GM23338 (cell line): Measurements from ENCODE around the gene ESR1. TPM values are rescaled to one million over a fixed set of nuclear protein-coding genes. Genes with fewer than 3 reads are reported as not detected.

Experiments used
- ATAC-seq: fragments of 200-7000 bp; cut with Tn5 transposase; 3 replicates; pipeline ENCODE4 v1.9.1; 2020
- DNase-seq: peaks from one replicate; pipeline ENCODE4 v3.0.0-alpha.2; 2015; ENCODE audit warnings: low spot score
- H2AFZ ChIP-seq: fragments of 200-600 bp; sonication (generic); 2 replicates; pipeline ENCODE4 v1.8.0; 2016; ENCODE audit warnings: antibody characterized with exemption, mild to moderate bottlenecking, moderate library complexity
- H3F3A ChIP-seq: fragments of 200-600 bp; sonication (generic); replicated peaks from 2 replicates; pipeline ENCODE4 v1.8.0; 2017; ENCODE audit warnings: antibody characterized with exemption, mixed run types, low read depth
- H3K27ac ChIP-seq: fragments of 200-600 bp; sonication (generic); 2 replicates; pipeline ENCODE4 v1.6.1; 2016; ENCODE audit warnings: low read depth
- H3K27me3 ChIP-seq: fragments of 200-600 bp; sonication (generic); 2 replicates; pipeline ENCODE4 v1.8.0; 2016; ENCODE audit warnings: mild to moderate bottlenecking, mixed run types, moderate library complexity; ENCODE audit not compliant: insufficient read depth
- H3K36me3 ChIP-seq: fragments of 200-600 bp; sonication (generic); 2 replicates; pipeline ENCODE4 v1.8.0; 2016; ENCODE audit warnings: mild to moderate bottlenecking; ENCODE audit not compliant: insufficient read depth
- H3K4me1 ChIP-seq: fragments of 200-600 bp; sonication (generic); 2 replicates; pipeline ENCODE4 v1.8.0; 2016; ENCODE audit warnings: mild to moderate bottlenecking, moderate library complexity; ENCODE audit not compliant: insufficient read depth
- H3K4me2 ChIP-seq: fragments of 200-600 bp; sonication (generic); 2 replicates; pipeline ENCODE4 v1.7.1; 2017; ENCODE audit warnings: mixed run types
- H3K4me3 ChIP-seq: fragments of 200-600 bp; sonication (generic); 2 replicates; pipeline ENCODE4 v1.6.1; 2016; ENCODE audit warnings: mixed run types
- H3K79me2 ChIP-seq: fragments of 200-600 bp; sonication (generic); replicated peaks from 2 replicates; pipeline ENCODE4 v1.8.0; 2017; ENCODE audit warnings: mild to moderate bottlenecking; ENCODE audit not compliant: insufficient read depth
- H3K9me2 ChIP-seq: fragments of 200-600 bp; sonication (generic); 2 replicates; pipeline ENCODE4 v1.8.0; 2017; ENCODE audit not compliant: insufficient read depth
- H4K20me1 ChIP-seq: fragments of 200-600 bp; sonication (generic); replicated peaks from 2 replicates; pipeline ENCODE4 v1.8.0; 2017; ENCODE audit warnings: mild to moderate bottlenecking; ENCODE audit not compliant: insufficient read depth
- H3K27ac Mint-ChIP-seq: 2 replicates; pipeline ENCODE4 v1.8.0; 2020; ENCODE audit warnings: inconsistent platforms, mild to moderate bottlenecking, moderate library complexity, mixed read lengths
- H3K27me3 Mint-ChIP-seq: 3 replicates; pipeline ENCODE4 v1.8.0; 2022; ENCODE audit warnings: low read depth, mild to moderate bottlenecking, moderate library complexity, mixed read lengths, inconsistent platforms; ENCODE audit not compliant: insufficient read depth, poor library complexity
- H3K36me3 Mint-ChIP-seq: 3 replicates; pipeline ENCODE4 v1.8.0; 2021; ENCODE audit warnings: low read depth, mild to moderate bottlenecking, inconsistent platforms, moderate library complexity, mixed read lengths
- H3K4me1 Mint-ChIP-seq: 3 replicates; pipeline ENCODE4 v1.8.0; 2020; ENCODE audit warnings: mild to moderate bottlenecking, inconsistent platforms, mixed read lengths
- H3K4me3 Mint-ChIP-seq: 3 replicates; pipeline ENCODE4 v1.8.0; 2021; ENCODE audit warnings: moderate library complexity, mild to moderate bottlenecking, inconsistent platforms, mixed read lengths
- H3K9me3 Mint-ChIP-seq: 3 replicates; pipeline ENCODE4 v1.8.0; 2020; ENCODE audit warnings: moderate library complexity, mild to moderate bottlenecking, inconsistent platforms, mixed read lengths
- CREB1 ChIP-seq: fragments of 250-450 bp; sonication (Bioruptor Pico); IDR thresholded peaks from 2 replicates; pipeline ENCODE4 v1.5.0; 2020; ENCODE audit warnings: low read depth, mild to moderate bottlenecking, moderate library complexity
- ETS1 ChIP-seq: IDR thresholded peaks from 2 replicates; pipeline ENCODE4 v1.6.1; 2016; ENCODE audit warnings: antibody characterized with exemption
- EZH2 ChIP-seq: fragments of 200-600 bp; sonication (generic); IDR thresholded peaks from one replicate; pipeline ENCODE4 v1.8.0; 2017; ENCODE audit warnings: antibody characterized with exemption, mild to moderate bottlenecking, low read depth; ENCODE audit not compliant: unreplicated experiment
- EZH2phosphoT487 ChIP-seq: fragments of 200-600 bp; sonication (generic); IDR thresholded peaks from one replicate; pipeline ENCODE4 v1.8.1; 2018; ENCODE audit warnings: antibody characterized with exemption; ENCODE audit not compliant: unreplicated experiment
- JUNB ChIP-seq: IDR thresholded peaks from one replicate; pipeline ENCODE4 v1.6.1; 2016; ENCODE audit warnings: antibody characterized with exemption; ENCODE audit not compliant: unreplicated experiment
- NANOG ChIP-seq: IDR thresholded peaks from 2 replicates; pipeline ENCODE4 v1.6.1; 2016; ENCODE audit warnings: antibody characterized with exemption, borderline replicate concordance
- POLR2AphosphoS5 ChIP-seq: IDR thresholded peaks from 2 replicates; pipeline ENCODE4 v1.6.1; 2016; ENCODE audit warnings: antibody characterized with exemption, low read depth
- STAT1 ChIP-seq: IDR thresholded peaks from one replicate; pipeline ENCODE4 v1.6.1; 2016; ENCODE audit warnings: antibody characterized with exemption; ENCODE audit not compliant: unreplicated experiment
- ZNF331 ChIP-seq: fragments of 250-450 bp; sonication (Bioruptor Pico); IDR thresholded peaks from 2 replicates; pipeline ENCODE4 v1.5.0; 2020; ENCODE audit warnings: low read depth, mild to moderate bottlenecking, moderate library complexity
- ZNF462 ChIP-seq: fragments of 250-450 bp; sonication (Bioruptor Pico); IDR thresholded peaks from 2 replicates; pipeline ENCODE4 v1.5.0; 2020; ENCODE audit warnings: mild to moderate bottlenecking, moderate library complexity
- polyA plus RNA-seq: library from polyadenylated mRNA; unstranded; fragments of >200 nt; fragmentation: Nextera tagmentation; extraction: Ambion mirVana; gene quantifications from 2 replicates; pipeline ENCODE4 v1.2.1, GENCODE V29; 2016
- total RNA-seq: library from RNA; depleted of rRNA; stranded (reverse); fragments of >200 nt; shearing (Covaris generic); gene quantifications from 2 replicates; pipeline ENCODE4 v1.2.3, GENCODE V29; 2014
- TF ChIP-seq, protein P1 (sequence below): IDR thresholded peaks from one replicate; pipeline ENCODE4 v1.6.1; 2018; ENCODE audit warnings: antibody characterized with exemption; ENCODE audit not compliant: unreplicated experiment

Gene ESR1
- total and polyA plus RNA-seq, 2 experiments from 2014 or later: 0.94 TPM; not detected in 1

DNA sequence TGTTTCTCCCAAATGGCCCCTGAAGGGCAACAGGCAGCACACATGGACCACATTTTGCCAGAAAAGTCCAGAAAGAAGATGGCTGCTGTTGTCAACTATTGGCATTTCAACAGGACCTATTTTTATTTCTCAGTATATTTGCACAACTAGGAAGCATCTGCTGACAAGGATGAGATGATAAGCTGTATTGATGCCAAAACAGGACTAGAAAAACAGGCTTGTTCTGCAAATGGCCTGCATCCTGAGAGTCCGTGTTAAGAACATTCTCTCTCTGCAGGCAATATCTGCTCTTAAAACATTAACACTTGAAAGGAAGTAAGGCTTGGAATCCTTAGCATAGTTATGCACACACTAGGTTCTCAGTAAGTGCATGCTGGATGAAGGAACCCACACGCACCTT lies 283.7 kb downstream of the ESR1 start:
- Histone ChIP-seq H3K36me3 (no peaks in the 10 kb centered on the region), H3F3A (no peaks in the 10 kb centered on the region), H3K4me1 (no peaks in the 10 kb centered on the region), H3K79me2 (no peaks in the 10 kb centered on the region), H2AFZ (no peak overlapping the region), H3K27me3 (no peaks in the 10 kb centered on the region), H3K27ac (no peak overlapping the region), H3K4me3 (no peak overlapping the region), H4K20me1 (no peaks in the 10 kb centered on the region), H3K9me2 (peaks cover 20% of the 10 kb centered on the region), H3K4me2 (no peak overlapping the region)
- Mint-ChIP-seq H3K27ac (no peak overlapping the region), H3K27me3 (no peaks in the 10 kb centered on the region), H3K9me3 (no peaks in the 10 kb centered on the region; the same call in 2 of the 3 replicates), H3K36me3 (no peaks in the 10 kb centered on the region), H3K4me3 (no peak overlapping the region), H3K4me1 (no peaks in the 10 kb centered on the region)
- TF ChIP-seq NANOG: no peak
- TF ChIP-seq JUNB: no peak
- no peak for TF ChIP-seq STAT1
- no peak for TF ChIP-seq ETS1
- no peak for TF ChIP-seq EZH2phosphoT487
- TF ChIP-seq POLR2AphosphoS5: no peak
- no peak for TF ChIP-seq ZNF331 (CRISPR knock-in tag)
- TF ChIP-seq, protein P1, sequence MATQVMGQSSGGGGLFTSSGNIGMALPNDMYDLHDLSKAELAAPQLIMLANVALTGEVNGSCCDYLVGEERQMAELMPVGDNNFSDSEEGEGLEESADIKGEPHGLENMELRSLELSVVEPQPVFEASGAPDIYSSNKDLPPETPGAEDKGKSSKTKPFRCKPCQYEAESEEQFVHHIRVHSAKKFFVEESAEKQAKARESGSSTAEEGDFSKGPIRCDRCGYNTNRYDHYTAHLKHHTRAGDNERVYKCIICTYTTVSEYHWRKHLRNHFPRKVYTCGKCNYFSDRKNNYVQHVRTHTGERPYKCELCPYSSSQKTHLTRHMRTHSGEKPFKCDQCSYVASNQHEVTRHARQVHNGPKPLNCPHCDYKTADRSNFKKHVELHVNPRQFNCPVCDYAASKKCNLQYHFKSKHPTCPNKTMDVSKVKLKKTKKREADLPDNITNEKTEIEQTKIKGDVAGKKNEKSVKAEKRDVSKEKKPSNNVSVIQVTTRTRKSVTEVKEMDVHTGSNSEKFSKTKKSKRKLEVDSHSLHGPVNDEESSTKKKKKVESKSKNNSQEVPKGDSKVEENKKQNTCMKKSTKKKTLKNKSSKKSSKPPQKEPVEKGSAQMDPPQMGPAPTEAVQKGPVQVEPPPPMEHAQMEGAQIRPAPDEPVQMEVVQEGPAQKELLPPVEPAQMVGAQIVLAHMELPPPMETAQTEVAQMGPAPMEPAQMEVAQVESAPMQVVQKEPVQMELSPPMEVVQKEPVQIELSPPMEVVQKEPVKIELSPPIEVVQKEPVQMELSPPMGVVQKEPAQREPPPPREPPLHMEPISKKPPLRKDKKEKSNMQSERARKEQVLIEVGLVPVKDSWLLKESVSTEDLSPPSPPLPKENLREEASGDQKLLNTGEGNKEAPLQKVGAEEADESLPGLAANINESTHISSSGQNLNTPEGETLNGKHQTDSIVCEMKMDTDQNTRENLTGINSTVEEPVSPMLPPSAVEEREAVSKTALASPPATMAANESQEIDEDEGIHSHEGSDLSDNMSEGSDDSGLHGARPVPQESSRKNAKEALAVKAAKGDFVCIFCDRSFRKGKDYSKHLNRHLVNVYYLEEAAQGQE: no peak
- no peak for TF ChIP-seq CREB1 (CRISPR knock-in tag)
- no peak for DNase-seq
- no peak for ATAC-seq

DNA sequence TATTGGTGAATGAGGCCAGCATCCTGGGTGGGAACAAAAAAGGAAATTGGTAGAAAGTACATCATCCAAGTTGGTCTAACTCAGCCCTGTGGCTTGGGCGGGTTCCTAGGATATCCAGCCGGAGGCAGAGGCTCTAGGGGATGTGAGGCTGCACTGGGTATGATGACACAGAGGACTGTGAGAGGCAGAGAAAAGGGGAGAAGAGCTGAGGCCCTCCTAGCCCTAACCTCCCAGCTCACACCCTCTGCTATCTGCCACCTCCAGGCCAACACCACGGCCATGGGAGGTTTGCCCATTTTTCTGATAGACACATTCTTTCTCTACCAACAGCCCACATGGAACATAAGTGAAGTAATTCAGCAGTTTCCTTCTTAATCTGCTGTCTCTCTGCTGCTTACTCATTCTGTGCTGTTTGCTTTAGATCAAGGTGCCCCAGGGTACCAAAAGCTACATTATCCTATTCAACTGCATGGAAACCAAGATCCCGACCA lies 284.4 kb downstream of the ESR1 start:
- Histone ChIP-seq H4K20me1 (no peaks in the 10 kb centered on the region), H3K4me1 (no peaks in the 10 kb centered on the region), H3K27me3 (no peaks in the 10 kb centered on the region), H3K79me2 (no peaks in the 10 kb centered on the region), H3K4me2 (no peak overlapping the region), H2AFZ (no peak overlapping the region), H3K4me3 (no peak overlapping the region), H3K36me3 (no peaks in the 10 kb centered on the region), H3K27ac (no peak overlapping the region), H3F3A (no peaks in the 10 kb centered on the region), H3K9me2 (peaks cover 15% of the 10 kb centered on the region)
- H3K9me3 Mint-ChIP-seq: no peaks in the 10 kb centered on the region; the same call in 2 of the 3 replicates
- H3K4me1 Mint-ChIP-seq: no peaks in the 10 kb centered on the region
- no peak overlapping the region for H3K4me3 Mint-ChIP-seq
- TF ChIP-seq EZH2: no peak
- no peak for TF ChIP-seq NANOG
- TF ChIP-seq STAT1: no peak
- no peak for TF ChIP-seq EZH2phosphoT487
- no peak for TF ChIP-seq ZNF462 (CRISPR knock-in tag)
- H3K27ac Mint-ChIP-seq: no peak overlapping the region
- ATAC-seq: no peak
- H3K27me3 Mint-ChIP-seq: no peaks in the 10 kb centered on the region
- DNase-seq: no peak
- no peaks in the 10 kb centered on the region for H3K36me3 Mint-ChIP-seq
